HUES6 (cell line): ENCODE data around the gene GATA5.

Source experiments
- H3K27ac ChIP-seq: 2 replicates; pipeline ENCODE4 v1.7.0; 2013; ENCODE audit warnings: low read depth, mild to moderate bottlenecking, low read length, inconsistent platforms
- H3K27me3 ChIP-seq: 2 replicates; pipeline ENCODE4 v1.6.1; 2013; ENCODE audit warnings: low read length; ENCODE audit not compliant: control insufficient read depth, insufficient read depth
- H3K36me3 ChIP-seq: 2 replicates; pipeline ENCODE4 v1.6.1; 2013; ENCODE audit warnings: low read length; ENCODE audit not compliant: control insufficient read depth, insufficient read depth
- H3K4me1 ChIP-seq: 2 replicates; pipeline ENCODE4 v1.6.1; 2013; ENCODE audit warnings: low read length; ENCODE audit not compliant: control insufficient read depth, insufficient read depth
- H3K4me3 ChIP-seq: 2 replicates; pipeline ENCODE4 v1.5.1; 2013; ENCODE audit warnings: low read depth, low read length
- H3K9ac ChIP-seq: one replicate; pipeline ENCODE4 v1.6.1; 2013; ENCODE audit warnings: mild to moderate bottlenecking, low read length
- H3K9me3 ChIP-seq: 2 replicates; pipeline ENCODE4 v1.6.1; 2013; ENCODE audit warnings: low read depth, low read length; ENCODE audit not compliant: control insufficient read depth, insufficient read depth

GATA5 gene

GRCh38 chr20:62472138-62472940, 3.5 kb downstream of the GATA5 start:
- Histone ChIP-seq H3K4me3 (no peak overlapping the region), H3K4me1 (peaks cover 10% of the 10 kb centered on the region), H3K27me3 (peaks cover 63% of the 10 kb centered on the region), H3K36me3 (no peaks in the 10 kb centered on the region), H3K27ac (no peak overlapping the region), H3K9me3 (no peaks in the 10 kb centered on the region), H3K9ac (no peak overlapping the region)

DNA sequence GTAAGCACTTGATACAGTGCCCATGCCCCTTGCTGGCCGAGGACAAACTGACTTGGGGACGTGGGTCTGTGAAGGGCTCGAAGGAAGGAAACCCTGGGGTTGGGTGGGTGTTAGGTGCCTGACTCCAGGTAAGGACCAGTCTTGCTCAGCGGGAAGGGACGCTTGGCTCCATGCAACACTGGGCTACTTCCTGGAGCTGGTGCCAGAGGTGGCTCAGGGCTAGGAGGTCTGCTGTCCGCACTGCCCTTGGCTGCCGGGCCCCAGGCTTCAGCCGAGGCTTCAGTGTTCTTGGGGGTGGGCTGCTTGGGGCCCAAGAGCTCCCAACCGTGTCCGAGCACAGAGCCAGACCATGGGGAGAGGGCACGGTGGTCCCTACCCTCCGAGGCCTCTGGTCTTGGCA, 5.3 kb downstream of the GATA5 start:
- H3K9ac ChIP-seq, result no peak overlapping the region
- no peak overlapping the region for H3K27ac ChIP-seq
- no peaks in the 10 kb centered on the region for H3K9me3 ChIP-seq
- peaks cover 46% of the 10 kb centered on the region for H3K27me3 ChIP-seq
- no peak overlapping the region for H3K4me3 ChIP-seq
- H3K4me1 ChIP-seq, result peaks cover 10% of the 10 kb centered on the region
- no peaks in the 10 kb centered on the region for H3K36me3 ChIP-seq

DNA sequence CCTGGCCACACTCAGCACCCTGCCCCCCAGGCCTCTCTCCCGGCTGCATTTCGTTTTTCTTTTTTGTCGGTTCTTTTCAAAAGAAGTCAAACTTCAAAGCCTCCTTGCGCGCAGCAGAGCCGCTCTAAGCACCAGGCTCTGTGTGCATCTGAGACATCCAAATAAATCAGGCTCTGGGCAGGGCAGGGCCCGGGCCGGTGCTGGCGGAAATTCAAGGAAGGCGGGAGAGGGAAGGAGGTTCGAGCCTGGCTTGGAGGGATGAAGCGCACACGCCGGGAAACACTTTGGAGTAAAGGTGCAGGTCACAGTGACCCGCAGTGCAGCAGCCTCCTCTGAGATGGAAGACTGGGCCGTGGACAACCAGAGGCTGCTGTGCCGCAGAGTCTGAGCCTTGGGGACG, 5.8 kb downstream of the GATA5 start:
- no peak overlapping the region for H3K27ac ChIP-seq
- no peak overlapping the region for H3K4me3 ChIP-seq
- no peak overlapping the region for H3K9ac ChIP-seq
- H3K36me3 ChIP-seq, result no peaks in the 10 kb centered on the region
- peaks cover 41% of the 10 kb centered on the region for H3K27me3 ChIP-seq
- H3K9me3 ChIP-seq, result no peaks in the 10 kb centered on the region
- peaks cover 10% of the 10 kb centered on the region for H3K4me1 ChIP-seq

- no peaks in the 10 kb centered on the region for H3K9me3 ChIP-seq
Observed at GRCh38 chr20:62469352-62469751, 6.4 kb downstream of the GATA5 start.

DNA sequence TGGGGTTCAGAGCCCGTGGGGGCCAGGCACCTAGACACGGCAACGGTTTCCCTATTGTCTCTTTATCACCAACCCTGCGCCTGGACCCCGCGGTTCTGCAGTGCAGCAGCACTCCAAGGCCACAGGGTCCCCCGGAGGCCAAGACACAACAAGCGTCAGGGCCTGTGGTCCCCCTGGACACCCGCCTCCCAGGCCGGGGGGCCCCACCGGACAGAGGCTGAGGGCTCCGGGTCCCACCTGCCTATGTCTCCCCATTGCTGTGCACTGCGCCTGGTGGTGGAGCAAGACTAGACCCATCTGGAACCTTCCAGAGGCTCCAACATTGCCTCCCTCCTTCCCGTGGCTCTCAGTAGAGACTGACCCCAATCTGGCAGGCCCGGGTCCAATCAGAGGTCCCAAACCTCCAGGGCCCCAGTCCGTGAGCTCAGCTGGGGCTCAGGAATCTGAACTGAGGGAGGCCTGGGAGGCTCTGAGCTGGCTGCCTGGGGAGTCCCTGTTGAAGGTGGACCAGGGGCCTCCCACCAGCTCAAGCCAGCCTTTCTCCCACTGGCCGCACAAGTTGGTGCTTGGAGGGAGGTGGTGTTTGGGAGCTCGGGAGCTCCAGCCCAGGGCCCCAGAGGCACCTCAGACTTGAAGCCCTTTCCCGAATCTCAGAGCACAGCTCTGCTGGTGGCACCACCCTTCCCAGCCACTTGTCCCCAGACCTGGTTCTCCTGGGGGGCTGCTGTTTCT, 8.8 kb downstream of the GATA5 start:
- H3K9me3 ChIP-seq, result no peaks in the 10 kb centered on the region
- no peaks in the 10 kb centered on the region for H3K36me3 ChIP-seq
- no peaks in the 10 kb centered on the region; the same call in 1 of the 2 replicates for H3K4me1 ChIP-seq
- no peak overlapping the region for H3K27ac ChIP-seq
- H3K27me3 ChIP-seq, result peaks cover 14% of the 10 kb centered on the region; the same call in 1 of the 2 replicates
- no peak overlapping the region for H3K4me3 ChIP-seq
- H3K9ac ChIP-seq, result no peak overlapping the region

More at GRCh38 chr20:62469352-62469751, 6.4 kb downstream of the GATA5 start:
- Histone ChIP-seq H3K4me3 (no peak overlapping the region), H3K27ac (no peak overlapping the region), H3K36me3 (no peaks in the 10 kb centered on the region), H3K9ac (no peak overlapping the region), H3K4me1 (peaks cover 5% of the 10 kb centered on the region), H3K27me3 (peaks cover 35% of the 10 kb centered on the region)

DNA sequence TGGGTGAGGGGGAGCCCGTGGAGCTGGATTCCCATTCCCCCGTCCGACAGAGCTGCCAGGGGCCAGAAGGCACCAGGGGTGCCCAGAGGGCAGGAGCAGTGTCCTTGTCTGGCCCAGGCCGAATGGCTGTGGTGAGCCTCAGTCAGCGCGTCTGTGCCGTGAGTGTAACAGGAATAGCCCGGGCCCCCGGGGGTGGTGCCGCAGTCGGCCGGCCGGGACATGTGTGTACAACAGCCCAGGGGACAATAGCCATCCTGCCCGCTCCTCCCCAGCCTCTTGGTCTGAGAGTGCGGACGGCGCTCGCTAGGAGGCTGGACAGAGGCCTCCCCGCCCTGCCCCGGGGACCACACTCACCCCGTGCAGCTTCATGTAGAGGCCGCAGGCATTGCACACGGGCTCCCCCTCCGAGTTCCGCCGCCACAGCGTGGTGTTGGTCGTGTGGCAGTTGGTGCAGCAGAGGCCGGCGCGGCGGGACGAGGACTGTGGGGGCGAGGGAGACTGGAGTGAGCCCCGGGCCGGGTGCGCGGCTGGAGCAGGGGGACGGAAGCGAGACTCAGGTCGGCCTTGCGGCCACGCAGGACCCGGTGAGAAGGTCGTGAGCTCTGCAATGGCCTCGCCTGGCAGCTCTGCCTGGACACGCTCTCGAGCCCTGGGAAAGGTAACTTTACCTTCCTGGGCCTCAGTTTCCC, 9.6 kb downstream of the GATA5 start:
- Histone ChIP-seq H3K36me3 (no peaks in the 10 kb centered on the region), H3K27ac (no peak overlapping the region), H3K9ac (no peak overlapping the region), H3K27me3 (peaks cover 14% of the 10 kb centered on the region; the same call in 1 of the 2 replicates), H3K4me3 (no peak overlapping the region), H3K4me1 (no peaks in the 10 kb centered on the region; the same call in 1 of the 2 replicates), H3K9me3 (no peaks in the 10 kb centered on the region)

- Histone ChIP-seq H3K4me1 (no peaks in the 10 kb centered on the region), H3K36me3 (no peaks in the 10 kb centered on the region), H3K27ac (no peak overlapping the region), H3K27me3 (peaks cover 6% of the 10 kb centered on the region; the same call in 1 of the 2 replicates), H3K4me3 (no peak overlapping the region), H3K9ac (no peak overlapping the region), H3K9me3 (no peaks in the 10 kb centered on the region)
Observed at GRCh38 chr20:62464990-62465389, 10.8 kb downstream of the GATA5 start.

DNA sequence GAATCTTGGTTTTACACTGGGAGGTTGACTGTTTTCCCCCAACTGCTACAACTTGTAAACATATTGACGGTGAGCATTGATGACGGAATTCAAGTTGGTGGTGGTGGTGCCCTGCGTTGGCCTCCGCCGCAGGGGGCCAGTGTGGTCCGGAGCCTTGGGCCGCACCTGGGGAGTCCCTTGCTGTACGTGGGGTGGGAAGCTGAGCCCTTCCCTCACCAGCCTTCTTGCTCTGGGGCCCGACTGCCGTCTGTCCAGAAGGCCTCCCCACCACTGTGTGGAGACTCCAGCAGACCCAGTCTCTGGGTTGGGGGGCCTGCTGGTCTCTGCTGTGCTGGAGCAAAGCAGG, 11.4 kb downstream of the GATA5 start:
- Histone ChIP-seq H3K9me3 (no peaks in the 10 kb centered on the region), H3K27me3 (peaks cover 2% of the 10 kb centered on the region; the same call in 1 of the 2 replicates), H3K9ac (no peak overlapping the region), H3K27ac (no peak overlapping the region), H3K4me3 (no peak overlapping the region), H3K4me1 (no peaks in the 10 kb centered on the region), H3K36me3 (no peaks in the 10 kb centered on the region)

DNA sequence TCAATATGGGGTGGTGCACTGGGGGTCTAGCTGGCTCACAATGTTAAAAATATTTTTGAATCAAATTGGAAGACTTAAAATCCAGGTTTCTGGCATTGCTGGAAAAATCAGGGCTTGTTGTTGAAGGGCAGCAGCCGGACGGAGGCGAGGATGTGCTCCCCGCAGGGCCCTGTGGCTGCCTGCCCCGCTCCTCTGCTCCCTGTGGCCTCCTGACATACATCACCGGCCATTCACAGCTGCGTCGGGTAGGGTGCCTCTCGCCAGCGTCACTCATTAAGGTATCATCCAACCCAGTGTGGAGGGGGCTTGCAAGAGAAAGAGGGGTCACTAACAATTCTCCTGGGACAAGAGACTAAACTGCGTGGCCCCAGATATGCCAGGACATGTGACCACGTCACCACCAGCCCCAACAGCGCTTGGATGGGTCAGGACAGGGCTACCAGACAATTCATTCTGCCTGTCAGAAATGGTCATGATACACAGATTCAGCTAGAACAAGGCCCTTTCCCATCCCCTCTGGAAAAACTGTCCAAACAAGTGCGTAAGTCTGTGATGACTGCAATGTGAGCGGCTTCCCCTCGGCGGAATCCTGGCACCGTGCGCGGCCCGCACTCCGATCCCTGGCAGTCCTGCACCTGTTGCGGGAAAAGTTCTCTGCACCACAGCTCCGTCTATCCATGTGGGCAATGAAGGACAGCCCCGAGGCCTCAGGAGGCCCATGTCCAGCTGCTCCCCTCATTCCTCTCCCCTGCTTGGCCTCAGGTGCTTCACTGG, 12.0 kb downstream of the GATA5 start:
- Histone ChIP-seq H3K27me3 (no peaks in the 10 kb centered on the region; the same call in 1 of the 2 replicates), H3K36me3 (no peaks in the 10 kb centered on the region), H3K9ac (no peak overlapping the region), H3K4me1 (no peaks in the 10 kb centered on the region), H3K4me3 (no peak overlapping the region), H3K9me3 (no peaks in the 10 kb centered on the region), H3K27ac (no peak overlapping the region)

DNA sequence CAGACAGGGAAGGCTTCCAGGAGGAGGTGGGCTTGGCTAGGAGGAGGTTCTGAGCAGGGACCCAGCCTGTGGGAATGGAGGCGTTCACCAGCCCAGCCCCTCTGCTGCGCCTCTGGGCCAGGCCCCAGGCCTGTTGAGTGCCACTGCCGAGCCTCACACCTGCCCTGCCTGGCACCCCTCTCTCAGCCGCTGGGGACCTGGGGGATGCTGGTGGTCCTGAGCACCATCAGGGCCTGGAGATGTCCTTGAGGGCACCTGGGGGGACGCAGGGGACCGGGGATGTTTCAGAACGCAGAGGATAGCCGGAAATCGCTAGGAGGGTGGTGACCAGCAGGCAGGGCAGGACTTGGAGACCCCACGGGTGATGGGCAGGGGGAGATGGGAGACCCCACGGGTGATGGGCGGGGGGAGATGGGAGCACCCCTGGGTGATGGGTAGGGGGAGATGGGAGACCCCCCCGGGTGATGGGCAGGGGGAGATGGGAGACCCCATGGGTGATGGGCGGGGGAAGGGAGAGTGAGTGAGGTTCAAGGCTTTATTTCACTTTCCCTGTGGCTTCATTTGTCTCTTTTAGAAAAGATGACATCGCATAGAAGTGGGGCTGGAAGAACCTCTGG, 12.7 kb downstream of the GATA5 start:
- Histone ChIP-seq H3K4me3 (no peak overlapping the region), H3K9me3 (no peaks in the 10 kb centered on the region), H3K27me3 (no peaks in the 10 kb centered on the region), H3K36me3 (no peaks in the 10 kb centered on the region), H3K4me1 (peaks cover 5% of the 10 kb centered on the region; the same call in 1 of the 2 replicates), H3K9ac (no peak overlapping the region), H3K27ac (no peak overlapping the region)
